GM06990 (cell line): ENCODE results near the gene GOLGA7B.

Experiments
- DNase-seq: peaks from one replicate; pipeline ENCODE4 v3.0.0-alpha.2; 2011; ENCODE audit not compliant: insufficient read length; ENCODE audit errors: extremely low read depth
- H3K27me3 ChIP-seq: replicated peaks from 2 replicates; pipeline ENCODE4 v1.6.0; 2011; ENCODE audit warnings: low read length; ENCODE audit not compliant: control insufficient read depth, insufficient read depth
- H3K36me3 ChIP-seq: 2 replicates; pipeline ENCODE4 v1.5.1; 2011; ENCODE audit warnings: low read length; ENCODE audit not compliant: control insufficient read depth, insufficient read depth
- H3K4me3 ChIP-seq: replicated peaks from 2 replicates; pipeline ENCODE4 v1.5.1; 2011; ENCODE audit warnings: low read depth, mild to moderate bottlenecking, control low read depth, low read length
- CTCF ChIP-seq: IDR thresholded peaks from 2 replicates; pipeline ENCODE4 v1.5.1; 2011; ENCODE audit warnings: low read length, control low read depth, mild to moderate bottlenecking, inconsistent platforms; ENCODE audit not compliant: insufficient read depth, poor library complexity, severe bottlenecking

The GOLGA7B gene

GRCh38 chr10:97876402-97876801, 26.8 kb downstream of the GOLGA7B start:
- no peak for DNase-seq
- H3K27me3 ChIP-seq, result no peaks in the 10 kb centered on the region; the same call in 1 of the 2 replicates

DNA sequence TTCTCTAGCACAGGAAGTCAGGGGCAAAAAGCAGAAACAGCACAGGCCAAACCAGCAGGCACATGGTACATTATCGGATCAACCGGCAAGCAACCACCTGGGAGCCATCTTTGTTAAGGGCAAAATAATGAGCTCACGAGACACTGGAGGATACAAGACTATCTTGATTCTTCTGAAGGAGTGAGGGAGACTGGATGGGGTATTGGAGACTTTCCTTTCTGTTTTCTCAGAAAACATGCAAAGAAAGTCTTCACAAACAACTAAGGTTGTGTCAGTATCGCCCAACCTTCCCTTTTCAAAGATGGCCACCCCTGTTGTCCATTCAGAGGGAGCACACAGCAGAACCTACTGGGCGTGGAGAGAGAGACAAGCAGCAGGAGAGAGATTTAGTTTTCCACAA, 29.6 kb downstream of the GOLGA7B start:
- Histone ChIP-seq H3K4me3 (no peak overlapping the region), H3K36me3 (no peaks in the 10 kb centered on the region), H3K27me3 (no peaks in the 10 kb centered on the region)
- DNase-seq, result no peak
- no peak for TF ChIP-seq CTCF

More at GRCh38 chr10:97876402-97876801, 26.8 kb downstream of the GOLGA7B start:
- TF ChIP-seq CTCF, result no peak
- H3K36me3 ChIP-seq, result no peaks in the 10 kb centered on the region
- H3K4me3 ChIP-seq, result no peak overlapping the region

- TF ChIP-seq CTCF, result no peak
- DNase-seq, result no peak
- Histone ChIP-seq H3K27me3 (no peaks in the 10 kb centered on the region), H3K4me3 (no peak overlapping the region), H3K36me3 (no peaks in the 10 kb centered on the region)
Observed at GRCh38 chr10:97880109-97880508, 30.5 kb downstream of the GOLGA7B start.

GRCh38 chr10:97882142-97883091, 32.8 kb downstream of the GOLGA7B start:
- no peak for TF ChIP-seq CTCF
- H3K4me3 ChIP-seq, result no peak overlapping the region
- no peak for DNase-seq
- no peaks in the 10 kb centered on the region for H3K36me3 ChIP-seq
- no peaks in the 10 kb centered on the region for H3K27me3 ChIP-seq

GRCh38 chr10:97883092-97883485, 33.4 kb downstream of the GOLGA7B start:
- H3K36me3 ChIP-seq, result no peaks in the 10 kb centered on the region
- no peak for DNase-seq
- no peak for TF ChIP-seq CTCF
- no peak overlapping the region for H3K4me3 ChIP-seq
- no peaks in the 10 kb centered on the region for H3K27me3 ChIP-seq
